Erythroblast (primary cell): ENCODE data around the gene FILIP1.

Source experiments
- DNase-seq, 2 experiments: peaks; one replicate each; lab custom pipeline; 2025; lab: John Stamatoyannopoulos, UW
- GATA1 ChIP-seq: IDR thresholded peaks from 2 replicates; pipeline ENCODE4 v1.6.1; 2011; ENCODE audit warnings: low read depth, mild to moderate bottlenecking, control low read depth, low read length, moderate library complexity
- POLR2A ChIP-seq: IDR thresholded peaks from 2 replicates; pipeline ENCODE4 v1.6.1; 2011; ENCODE audit warnings: mild to moderate bottlenecking, low read length

The FILIP1 gene

GRCh38 chr6:75329703-75330102 is 163.9 kb downstream of the FILIP1 start:
- TF ChIP-seq GATA1: no peak
- no peak for TF ChIP-seq POLR2A
- no peak for DNase-seq

GRCh38 chr6:75327807-75328206 is 165.8 kb downstream of the FILIP1 start:
- no peak for TF ChIP-seq GATA1
- TF ChIP-seq POLR2A: no peak

GRCh38 chr6:75326557-75327258 is 166.9 kb downstream of the FILIP1 start:
- no peak for DNase-seq
- TF ChIP-seq POLR2A (no peak), GATA1 (no peak)

More at GRCh38 chr6:75327807-75328206, 165.8 kb downstream of the FILIP1 start:
- DNase-seq: no peak

GRCh38 chr6:75318900-75319299 is 174.7 kb downstream of the FILIP1 start:
- DNase-seq: no peak
- no peak for TF ChIP-seq GATA1
- TF ChIP-seq POLR2A: no peak

- DNase-seq: no peak
- TF ChIP-seq GATA1 (no peak), POLR2A (no peak)
These were observed 175.9 kb downstream of the FILIP1 start for GRCh38 chr6:75317503-75318206.

- no peak for TF ChIP-seq GATA1
- no peak for TF ChIP-seq POLR2A
- no peak for DNase-seq
These were observed 177.6 kb downstream of the FILIP1 start for GRCh38 chr6:75315978-75316377.

- TF ChIP-seq POLR2A (no peak), GATA1 (no peak)
These were observed 185.2 kb downstream of the FILIP1 start for GRCh38 chr6:75308250-75308988.

GRCh38 chr6:75307364-75308004 is 186.1 kb downstream of the FILIP1 start:
- TF ChIP-seq GATA1 (no peak), POLR2A (no peak)
- DNase-seq: no peak

More at GRCh38 chr6:75308250-75308988, 185.2 kb downstream of the FILIP1 start:
- no peak for DNase-seq

- TF ChIP-seq POLR2A (no peak), GATA1 (no peak)
- no peak for DNase-seq
These were observed 187.5 kb downstream of the FILIP1 start for GRCh38 chr6:75306064-75306463.

- no peak for DNase-seq
- TF ChIP-seq GATA1: no peak
These were observed 188.0 kb downstream of the FILIP1 start for GRCh38 chr6:75305573-75305972.

GRCh38 chr6:75302280-75302679 is 191.3 kb downstream of the FILIP1 start:
- no peak for DNase-seq
- no peak for TF ChIP-seq GATA1
- TF ChIP-seq POLR2A: no peak

- no peak for DNase-seq
- TF ChIP-seq GATA1 (no peak), POLR2A (no peak)
These were observed 192.1 kb downstream of the FILIP1 start for GRCh38 chr6:75301537-75301936.

- no peak for DNase-seq
- TF ChIP-seq POLR2A (no peak), GATA1 (no peak)
These were observed 192.5 kb downstream of the FILIP1 start for GRCh38 chr6:75301088-75301487.

- no peak for TF ChIP-seq GATA1
- DNase-seq: no peak
These were observed 193.1 kb downstream of the FILIP1 start for GRCh38 chr6:75300531-75300855.
